Activated T-cell treated with anti-CD3 and anti-CD28 coated beads, Interleukin-2, amount 50 U/mL, for 4 hours (primary cell): ENCODE data around the gene PLA2G2C. TPM values are rescaled to one million over a fixed set of nuclear protein-coding genes. Genes with fewer than 3 reads are reported as not detected.

ENCODE experiments used
- ATAC-seq, 2 donors: fragments of 200-7000 bp; cut with Tn5 transposase; one replicate each; pipeline ENCODE4 v1.10.0; 2021
- DNase-seq: peaks from one replicate; pipeline ENCODE4 v3.0.0-alpha.2; 2020
- H3K27me3 Mint-ChIP-seq: one replicate; pipeline ENCODE4 v1.8.0; 2021; ENCODE audit warnings: low read depth, mixed read lengths
- H3K36me3 Mint-ChIP-seq: one replicate; pipeline ENCODE4 v1.8.0; 2022; ENCODE audit warnings: mixed read lengths; ENCODE audit not compliant: insufficient read depth
- H3K4me1 Mint-ChIP-seq: one replicate; pipeline ENCODE4 v1.8.0; 2021; ENCODE audit warnings: low read depth, mixed read lengths
- H3K4me3 Mint-ChIP-seq: one replicate; pipeline ENCODE4 v1.8.0; 2021; ENCODE audit warnings: mild to moderate bottlenecking, moderate library complexity, mixed read lengths
- H3K9me3 Mint-ChIP-seq: one replicate; pipeline ENCODE4 v1.8.0; 2021; ENCODE audit warnings: mixed read lengths
- total RNA-seq, 3 donors: library from RNA; stranded (reverse); gene quantifications; one replicate each; pipeline ENCODE4 v1.2.1, GENCODE V29; 2021

The PLA2G2C gene
- total RNA-seq, 3 donors from 2014 or later: not detected

DNA sequence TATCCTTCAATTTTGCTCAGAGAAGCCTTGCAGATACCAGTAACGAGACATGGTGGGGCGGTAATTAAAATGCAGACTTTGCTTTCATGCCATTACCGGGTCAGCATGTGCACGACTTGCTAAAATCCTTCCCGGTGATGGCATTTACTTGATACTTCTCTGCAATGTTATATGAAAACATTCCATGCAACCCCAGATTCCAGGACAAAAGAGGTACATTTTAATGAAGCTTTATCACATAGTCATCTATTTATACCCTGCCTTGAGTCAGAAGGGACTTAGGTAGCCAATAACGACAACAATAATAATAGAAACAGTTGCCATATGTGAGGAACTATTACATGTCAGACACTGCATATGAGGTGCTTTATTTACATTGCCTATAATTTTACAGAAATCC lies 29.4 kb upstream of the PLA2G2C start:
- no peak for DNase-seq
- H3K27me3 Mint-ChIP-seq: peaks cover 36% of the 10 kb centered on the region
- ATAC-seq: no peak
- H3K9me3 Mint-ChIP-seq: no peaks in the 10 kb centered on the region
- no peak overlapping the region for H3K4me3 Mint-ChIP-seq
- no peaks in the 10 kb centered on the region for H3K36me3 Mint-ChIP-seq
- peaks cover 9% of the 10 kb centered on the region for H3K4me1 Mint-ChIP-seq

DNA sequence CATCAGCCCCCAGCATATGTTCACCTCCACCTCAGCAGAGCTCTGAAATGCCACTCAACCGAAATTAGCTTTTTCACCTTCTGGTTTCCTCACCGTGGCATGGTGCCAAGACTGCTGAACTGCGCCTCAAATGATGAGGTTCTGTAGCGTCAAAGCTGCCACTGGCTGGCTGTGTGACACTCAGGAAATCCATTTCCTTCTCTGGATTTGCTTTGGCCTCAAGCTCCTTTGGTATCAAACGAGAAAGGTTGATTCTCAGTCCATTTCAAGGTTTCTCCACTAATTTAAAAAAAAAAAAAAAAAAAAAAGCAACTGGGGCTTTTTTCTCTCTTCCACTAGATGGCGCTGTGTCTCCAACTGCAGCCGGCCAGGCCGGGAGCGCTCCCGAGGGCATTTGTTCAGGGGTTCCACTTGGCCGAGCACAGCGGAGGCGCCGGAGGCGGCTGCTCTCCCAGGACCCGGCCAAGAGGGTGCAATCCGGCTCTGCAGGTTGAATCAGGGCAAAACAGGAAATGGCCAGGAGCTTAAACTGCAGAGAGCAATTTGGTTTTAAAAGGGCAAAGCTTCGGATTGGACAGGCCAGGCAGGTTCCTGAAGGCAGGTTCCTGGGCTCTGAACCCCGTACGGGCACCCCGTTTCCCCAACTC lies 26.5 kb upstream of the PLA2G2C start:
- ATAC-seq (peak in 1 of 2 donors; percentile 55), DNase-seq (peak; percentile 38)
- Mint-ChIP-seq H3K4me1 (peaks cover 9% of the 10 kb centered on the region), H3K27me3 (peaks cover 40% of the 10 kb centered on the region), H3K9me3 (no peaks in the 10 kb centered on the region), H3K36me3 (no peaks in the 10 kb centered on the region), H3K4me3 (peak overlapping the region; percentile 32)

DNA sequence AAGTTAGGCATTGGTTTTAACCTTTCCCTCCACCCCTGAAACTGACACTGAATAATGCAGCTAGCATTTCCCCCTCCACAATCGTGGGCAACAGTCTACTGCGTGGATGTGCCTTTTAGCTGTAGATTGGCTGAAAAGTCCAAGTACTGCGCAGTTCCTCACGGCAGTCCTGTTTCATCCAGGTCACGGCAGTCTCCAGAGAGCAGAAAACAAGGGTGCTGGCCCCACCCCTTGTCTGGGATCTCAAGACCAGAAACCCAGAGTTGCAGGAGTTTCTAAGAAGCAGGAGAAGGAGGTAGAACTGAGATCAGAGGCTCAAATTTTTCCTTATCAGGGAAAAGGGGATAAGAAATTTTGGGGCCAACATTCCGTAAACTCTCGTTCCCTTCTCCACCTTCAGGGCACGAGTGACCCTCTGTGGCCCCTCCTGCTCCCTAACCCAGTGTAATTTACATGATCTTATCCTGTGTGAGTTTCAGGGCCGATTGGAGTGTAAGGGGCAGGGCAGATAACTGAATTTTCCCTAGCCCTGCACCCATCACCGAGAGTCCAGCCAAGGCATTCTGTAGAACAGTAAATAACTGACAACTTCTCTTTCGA lies 25.9 kb upstream of the PLA2G2C start:
- H3K27me3 Mint-ChIP-seq: peaks cover 39% of the 10 kb centered on the region
- no peaks in the 10 kb centered on the region for H3K36me3 Mint-ChIP-seq
- no peak overlapping the region for H3K4me3 Mint-ChIP-seq
- no peak for ATAC-seq
- peaks cover 9% of the 10 kb centered on the region for H3K4me1 Mint-ChIP-seq
- no peak for DNase-seq
- H3K9me3 Mint-ChIP-seq: no peaks in the 10 kb centered on the region

DNA sequence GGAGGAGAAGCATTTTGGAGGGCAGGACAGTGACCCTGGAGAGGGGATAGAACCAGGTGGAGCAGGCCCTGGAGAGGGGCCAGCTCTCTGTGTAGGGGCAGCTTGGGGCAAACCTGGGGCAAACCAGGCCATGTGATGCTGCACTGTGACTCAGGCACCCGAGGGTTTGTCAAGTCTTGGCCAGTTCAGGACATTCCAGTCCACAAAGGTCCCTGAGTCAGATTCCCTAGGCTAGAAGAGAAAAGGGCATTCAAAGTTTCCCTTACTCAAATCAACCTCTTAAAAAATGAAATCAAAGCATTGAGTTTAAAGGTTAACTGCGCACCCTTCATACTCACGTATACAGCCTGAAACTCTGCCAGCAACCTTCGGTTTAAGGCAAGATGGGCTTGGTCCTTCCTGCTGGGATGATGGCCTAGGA lies 25.2 kb upstream of the PLA2G2C start:
- Mint-ChIP-seq H3K4me1 (peaks cover 9% of the 10 kb centered on the region), H3K27me3 (peaks cover 38% of the 10 kb centered on the region), H3K4me3 (no peak overlapping the region), H3K36me3 (no peaks in the 10 kb centered on the region), H3K9me3 (no peaks in the 10 kb centered on the region)
- DNase-seq (no peak), ATAC-seq (no peak)

DNA sequence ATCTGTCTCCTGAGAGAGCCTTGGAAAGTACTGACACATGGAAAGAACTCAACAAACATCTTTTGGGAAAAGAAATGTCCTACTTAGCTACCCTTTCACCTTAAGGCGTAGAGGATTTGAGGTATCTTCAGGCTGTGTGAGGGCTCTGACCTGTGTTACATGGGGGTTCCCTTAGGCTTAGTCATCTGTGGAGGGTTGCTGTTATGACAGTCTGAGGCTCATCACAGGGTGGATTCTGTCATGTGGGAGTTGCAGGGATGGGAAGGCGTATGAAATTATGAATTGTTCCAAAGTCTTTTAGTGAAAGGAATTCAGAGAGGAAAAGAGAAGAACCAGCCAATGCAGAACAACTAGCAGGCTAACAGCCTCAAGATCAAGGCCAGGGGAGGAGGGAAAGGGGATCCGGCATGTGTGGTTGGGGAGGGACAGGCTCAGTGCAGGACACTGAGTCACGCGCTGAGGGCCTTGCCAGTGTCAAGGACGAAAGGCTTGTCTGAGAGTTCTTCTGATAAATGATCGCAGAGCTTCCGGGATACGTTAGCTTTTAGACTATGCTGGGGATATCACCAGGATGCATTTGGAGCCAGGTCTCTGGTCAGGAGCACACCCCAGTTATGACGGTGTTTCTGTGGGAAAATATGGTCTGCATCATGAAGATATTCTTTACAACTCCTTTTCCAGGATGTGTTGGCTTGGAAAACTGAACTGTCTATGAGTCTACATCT lies 24.6 kb upstream of the PLA2G2C start:
- Mint-ChIP-seq H3K36me3 (no peaks in the 10 kb centered on the region), H3K27me3 (peaks cover 36% of the 10 kb centered on the region), H3K4me1 (peaks cover 9% of the 10 kb centered on the region), H3K9me3 (no peaks in the 10 kb centered on the region), H3K4me3 (no peak overlapping the region)
- no peak for ATAC-seq
- no peak for DNase-seq

DNA sequence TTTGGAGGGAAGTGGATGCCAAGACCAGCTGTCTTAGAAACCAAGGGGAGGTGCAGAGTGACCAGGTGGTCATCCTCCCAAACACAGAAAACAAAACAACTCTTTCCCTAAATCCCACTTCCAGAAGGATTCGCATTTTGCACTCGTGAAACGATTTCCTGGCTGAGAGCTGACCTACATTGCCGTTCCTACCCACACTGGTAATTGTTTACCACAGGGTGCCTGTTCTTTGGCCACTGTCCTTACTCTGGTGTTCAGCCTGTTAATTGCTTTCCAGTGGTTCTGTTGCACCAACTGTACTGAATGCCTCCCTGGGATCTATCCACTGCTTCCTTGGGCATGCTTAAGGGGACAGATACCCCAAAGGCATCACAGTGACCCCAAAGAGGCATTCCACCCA lies 23.2 kb upstream of the PLA2G2C start:
- Mint-ChIP-seq H3K4me1 (peaks cover 9% of the 10 kb centered on the region), H3K27me3 (peaks cover 24% of the 10 kb centered on the region), H3K36me3 (no peaks in the 10 kb centered on the region), H3K4me3 (no peak overlapping the region), H3K9me3 (no peaks in the 10 kb centered on the region)
- DNase-seq (no peak), ATAC-seq (no peak)

DNA sequence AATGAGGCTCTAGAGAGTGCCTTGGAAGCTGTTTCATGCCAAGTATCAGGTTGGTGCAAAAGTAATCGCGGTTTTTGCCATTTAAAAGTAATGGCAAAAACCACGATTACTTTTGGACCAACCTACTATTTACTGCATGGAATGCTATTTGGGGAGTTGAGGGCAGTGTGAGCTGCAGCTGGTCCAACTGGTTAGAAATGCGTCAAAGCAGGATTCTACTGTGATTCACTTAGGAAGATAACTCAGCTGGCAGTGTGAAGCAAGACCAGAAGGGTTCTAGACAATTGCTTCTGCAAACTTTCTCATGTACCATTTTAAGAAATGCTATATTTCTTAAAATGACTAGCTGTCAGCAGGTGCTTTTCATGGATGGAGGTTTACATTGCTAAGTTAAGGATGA lies 21.2 kb upstream of the PLA2G2C start:
- Mint-ChIP-seq H3K36me3 (no peaks in the 10 kb centered on the region), H3K27me3 (peaks cover 16% of the 10 kb centered on the region), H3K4me1 (peaks cover 5% of the 10 kb centered on the region), H3K9me3 (no peaks in the 10 kb centered on the region), H3K4me3 (no peak overlapping the region)
- DNase-seq (no peak), ATAC-seq (no peak)

DNA sequence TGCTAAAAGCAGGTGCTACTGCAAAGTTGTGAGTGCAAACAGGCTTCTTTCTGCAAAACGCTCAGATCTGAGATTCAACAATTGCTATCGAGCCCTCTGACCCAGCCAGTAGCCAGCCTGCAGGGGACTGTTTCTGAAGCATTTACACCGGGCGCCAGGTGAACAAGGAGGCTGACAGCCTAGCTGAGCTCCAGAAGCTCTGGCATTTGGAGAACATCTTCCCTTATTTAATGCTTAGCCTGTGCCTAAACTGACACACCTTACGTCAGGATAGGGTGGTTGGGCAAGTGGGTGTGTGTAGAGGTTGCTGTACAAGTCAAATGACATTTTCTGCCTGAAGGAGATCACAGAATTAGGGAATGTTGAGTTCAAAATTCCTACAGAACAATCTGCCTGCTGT lies 15.8 kb upstream of the PLA2G2C start:
- peaks cover 5% of the 10 kb centered on the region for H3K27me3 Mint-ChIP-seq
- H3K4me3 Mint-ChIP-seq: no peak overlapping the region
- ATAC-seq (no peak), DNase-seq (no peak)
- no peaks in the 10 kb centered on the region for H3K36me3 Mint-ChIP-seq
- H3K4me1 Mint-ChIP-seq: no peaks in the 10 kb centered on the region
- H3K9me3 Mint-ChIP-seq: no peaks in the 10 kb centered on the region

DNA sequence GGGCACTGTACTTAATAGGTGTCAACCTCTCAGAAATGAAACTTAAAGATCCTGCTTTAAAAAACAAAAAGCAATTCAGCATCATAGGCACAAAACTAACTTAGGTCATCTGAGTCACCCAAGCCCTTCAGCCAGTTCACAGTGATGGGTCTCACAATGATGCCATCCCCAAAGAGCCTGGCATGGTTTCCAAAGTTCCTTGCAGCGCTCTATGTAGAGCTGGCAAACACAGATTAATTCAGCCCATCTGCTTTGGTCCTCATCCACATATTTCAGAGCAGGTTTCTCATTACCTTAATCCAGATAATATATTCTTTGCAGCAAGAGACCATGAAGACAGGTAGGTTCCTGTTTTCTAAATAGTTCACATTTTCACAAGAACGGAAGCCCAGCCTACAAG lies 14.6 kb upstream of the PLA2G2C start:
- Mint-ChIP-seq H3K4me3 (no peak overlapping the region), H3K4me1 (no peaks in the 10 kb centered on the region), H3K9me3 (no peaks in the 10 kb centered on the region), H3K27me3 (peaks cover 9% of the 10 kb centered on the region), H3K36me3 (no peaks in the 10 kb centered on the region)
- no peak for ATAC-seq
- no peak for DNase-seq

DNA sequence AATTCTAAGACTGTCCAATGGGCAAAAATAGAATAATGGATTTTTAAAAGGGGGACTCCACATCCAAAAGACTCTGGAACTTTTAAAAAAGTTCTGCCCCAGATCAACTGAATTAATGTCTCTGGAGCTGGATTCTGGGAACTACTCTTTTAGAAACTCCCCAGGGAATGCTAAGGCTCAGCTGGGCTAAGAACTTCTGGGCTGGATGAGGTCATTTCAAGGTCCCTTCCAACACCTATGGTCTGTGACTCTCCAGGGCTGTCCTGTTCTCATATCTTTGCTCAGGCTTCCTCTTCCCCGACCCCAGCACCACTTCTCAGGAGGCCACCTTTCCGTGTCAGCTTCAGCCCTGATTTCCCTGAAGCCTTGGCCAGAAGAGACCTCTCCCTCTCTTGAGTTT lies 13.5 kb upstream of the PLA2G2C start:
- H3K9me3 Mint-ChIP-seq: no peaks in the 10 kb centered on the region
- DNase-seq (no peak), ATAC-seq (no peak)
- no peaks in the 10 kb centered on the region for H3K36me3 Mint-ChIP-seq
- no peak overlapping the region for H3K4me3 Mint-ChIP-seq
- H3K27me3 Mint-ChIP-seq: peaks cover 16% of the 10 kb centered on the region
- H3K4me1 Mint-ChIP-seq: peaks cover 2% of the 10 kb centered on the region

DNA sequence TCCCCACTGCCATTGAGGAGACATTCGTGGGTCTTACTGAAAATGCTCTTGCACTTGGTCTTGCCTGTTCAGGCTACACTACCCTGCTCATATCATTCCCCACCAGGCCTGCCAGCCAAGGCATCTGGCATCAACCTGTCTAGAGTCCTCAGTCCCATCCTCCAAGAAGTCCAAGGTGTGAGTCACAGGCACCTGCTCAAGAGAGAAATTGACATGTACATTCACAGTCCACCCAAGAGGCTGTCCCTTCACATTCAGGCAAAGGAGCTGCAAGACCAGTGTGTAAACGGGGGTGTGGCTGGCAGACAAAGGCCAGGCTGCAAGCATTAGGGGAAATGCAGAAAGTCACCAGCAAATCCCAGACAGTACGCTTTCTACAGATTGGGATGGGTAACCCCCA lies 13.1 kb upstream of the PLA2G2C start:
- peaks cover 16% of the 10 kb centered on the region for H3K27me3 Mint-ChIP-seq
- ATAC-seq (no peak), DNase-seq (no peak)
- no peaks in the 10 kb centered on the region for H3K9me3 Mint-ChIP-seq
- no peak overlapping the region for H3K4me3 Mint-ChIP-seq
- no peaks in the 10 kb centered on the region for H3K36me3 Mint-ChIP-seq
- peaks cover 2% of the 10 kb centered on the region for H3K4me1 Mint-ChIP-seq

DNA sequence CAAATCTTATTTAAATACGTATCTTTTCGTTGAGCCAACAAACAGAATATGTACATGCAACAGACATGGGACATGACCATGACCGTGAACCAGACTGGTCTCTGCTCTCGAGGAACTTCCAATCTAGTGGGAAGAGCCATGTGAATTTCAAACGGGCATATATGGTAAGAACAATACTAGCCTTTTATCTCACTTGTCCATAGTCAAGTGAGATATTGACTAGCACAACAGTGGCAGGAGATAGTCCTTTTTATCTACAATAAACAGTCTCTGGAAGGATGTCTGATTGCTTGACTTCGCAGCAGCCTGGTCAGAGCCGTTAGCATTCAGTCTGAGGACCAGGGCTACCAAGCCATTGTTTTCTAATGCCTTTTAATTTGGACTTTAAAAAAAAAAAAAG lies 12.6 kb upstream of the PLA2G2C start:
- H3K9me3 Mint-ChIP-seq: no peaks in the 10 kb centered on the region
- peaks cover 2% of the 10 kb centered on the region for H3K4me1 Mint-ChIP-seq
- H3K4me3 Mint-ChIP-seq: no peak overlapping the region
- DNase-seq (no peak), ATAC-seq (no peak)
- H3K36me3 Mint-ChIP-seq: no peaks in the 10 kb centered on the region
- peaks cover 16% of the 10 kb centered on the region for H3K27me3 Mint-ChIP-seq

DNA sequence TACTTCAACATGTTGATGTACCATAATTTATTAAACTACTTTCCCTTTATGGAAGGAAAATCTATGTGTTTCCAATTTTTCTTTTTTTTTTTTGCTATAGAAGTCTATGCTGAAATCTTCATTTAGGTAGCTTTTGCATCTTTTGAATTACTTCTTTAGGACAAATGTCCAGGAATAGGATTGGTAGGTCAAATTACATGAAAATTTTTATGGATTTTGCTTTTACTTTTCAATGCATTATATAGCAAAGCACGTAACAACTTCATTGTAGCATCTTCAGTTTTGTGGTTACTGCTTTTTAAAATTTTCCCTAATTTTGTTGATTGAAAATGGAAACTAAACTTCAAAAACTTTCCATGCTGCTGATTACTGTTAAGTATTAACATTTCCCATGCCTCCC lies 12.0 kb upstream of the PLA2G2C start:
- no peaks in the 10 kb centered on the region for H3K36me3 Mint-ChIP-seq
- H3K9me3 Mint-ChIP-seq: no peaks in the 10 kb centered on the region

DNA sequence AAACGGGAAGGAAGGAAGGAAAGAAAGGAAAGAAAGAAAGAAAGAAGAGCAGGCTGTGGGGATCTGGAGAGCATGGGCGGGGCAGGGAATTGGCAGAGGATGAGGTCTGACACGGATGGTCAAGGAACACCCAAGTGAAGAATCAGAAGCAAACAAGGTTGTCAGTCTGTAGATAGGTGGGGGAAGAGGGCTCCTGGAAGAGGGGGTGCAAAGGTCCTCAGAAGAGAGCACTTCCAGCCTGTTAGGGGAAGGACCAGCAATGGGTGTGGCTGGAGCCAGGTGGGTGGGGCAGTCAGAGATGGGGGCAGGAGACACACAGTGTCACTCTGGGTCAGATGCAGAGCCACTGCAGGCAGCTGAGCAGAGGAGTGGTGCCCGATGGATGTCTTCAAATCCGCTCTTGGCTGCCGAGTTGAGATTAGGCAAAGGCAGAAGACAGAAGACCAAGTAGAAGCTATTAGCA lies 11.0 kb upstream of the PLA2G2C start:
- peaks cover 15% of the 10 kb centered on the region for H3K27me3 Mint-ChIP-seq
- H3K4me3 Mint-ChIP-seq: no peak overlapping the region
- ATAC-seq: no peak
- no peaks in the 10 kb centered on the region for H3K36me3 Mint-ChIP-seq
- no peaks in the 10 kb centered on the region for H3K9me3 Mint-ChIP-seq
- no peak for DNase-seq
- H3K4me1 Mint-ChIP-seq: peaks cover 2% of the 10 kb centered on the region

More for the DNA sequence above, 12.0 kb upstream of the PLA2G2C start:
- peaks cover 2% of the 10 kb centered on the region for H3K4me1 Mint-ChIP-seq
- no peak overlapping the region for H3K4me3 Mint-ChIP-seq
- ATAC-seq (no peak), DNase-seq (no peak)
- peaks cover 16% of the 10 kb centered on the region for H3K27me3 Mint-ChIP-seq

DNA sequence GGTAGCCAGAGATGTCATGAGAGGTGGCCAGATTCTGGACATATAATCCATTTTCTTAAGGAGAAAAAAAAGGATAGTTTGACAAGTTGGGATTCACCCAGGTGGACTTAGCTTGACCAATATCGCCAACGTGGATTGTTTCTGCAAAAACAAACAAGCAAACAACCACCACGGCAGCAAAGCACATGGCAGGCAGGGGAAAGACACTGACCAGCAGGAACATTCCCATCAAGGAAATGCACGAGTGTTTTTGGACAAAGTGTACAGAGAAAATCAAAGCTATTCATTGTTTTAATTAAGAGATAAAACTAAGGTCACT lies 9.1 kb upstream of the PLA2G2C start:
- DNase-seq (no peak), ATAC-seq (no peak)
- no peaks in the 10 kb centered on the region for H3K36me3 Mint-ChIP-seq
- H3K4me3 Mint-ChIP-seq: no peak overlapping the region
- peaks cover 15% of the 10 kb centered on the region for H3K27me3 Mint-ChIP-seq
- H3K9me3 Mint-ChIP-seq: no peaks in the 10 kb centered on the region
- peaks cover 2% of the 10 kb centered on the region for H3K4me1 Mint-ChIP-seq
